ENCODE measurements around the gene PTPN21.

DNA sequence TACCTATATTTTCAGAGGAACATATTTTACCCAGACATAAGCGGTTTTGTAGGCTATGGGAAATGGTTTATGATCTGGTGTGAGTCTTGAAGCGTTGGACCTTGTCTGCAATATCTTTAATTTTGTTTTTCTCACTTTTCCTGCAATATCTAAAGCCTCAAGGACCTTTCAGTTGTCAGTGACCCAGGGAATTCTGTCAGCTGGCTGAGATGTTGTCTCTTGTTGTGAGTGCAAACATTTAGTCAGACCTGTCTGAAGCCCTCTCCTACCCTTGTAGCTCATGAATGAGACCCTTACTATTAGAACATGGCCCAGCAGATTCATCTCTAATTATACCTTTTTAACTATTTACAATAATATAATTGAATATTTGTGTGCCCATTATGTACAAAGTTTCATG, 115.7 kb downstream of the PTPN21 start:
- no peak for TF ChIP-seq POLR2A (IDR thresholded peaks at IDR 0.05; ENCODE audit: low read depth, low read length)
- no peak for TF ChIP-seq TAF1 (IDR thresholded peaks at IDR 0.05; ENCODE audit: low read depth, low read length)
- no peak for TF ChIP-seq POLR2AphosphoS5 (IDR thresholded peaks at IDR 0.05; ENCODE audit: low read depth, low read length)
- TF ChIP-seq SPI1 (IDR thresholded peaks at IDR 0.05; ENCODE audit: low read depth, low read length) = no peak
- TF ChIP-seq PAX5 (IDR thresholded peaks at IDR 0.05; ENCODE audit: insufficient read depth, low read length, severe bottlenecking) = no peak
- no peak for TF ChIP-seq POU2F2 (IDR thresholded peaks at IDR 0.05; ENCODE audit: low read depth, low read length)
